Esophagus muscularis mucosa (tissue), 3 donors: ENCODE data around the gene AZGP1.

Experiments
- EP300 ChIP-seq: sonication (generic); formaldehyde crosslinking; IDR thresholded peaks from one replicate; pipeline ENCODE4 v1.6.1; 2017; ENCODE audit warnings: antibody characterized with exemption
- POLR2A ChIP-seq: fragments of 450-650 bp; IDR thresholded peaks from one replicate; pipeline ENCODE4 v1.6.1; 2017; ENCODE audit warnings: antibody characterized with exemption, moderate library complexity, mild to moderate bottlenecking, low read depth
- POLR2AphosphoS5 ChIP-seq, 2 donors: sonication (generic); formaldehyde crosslinking; IDR thresholded peaks; one replicate each; pipeline ENCODE4 v1.6.1; 2017; ENCODE audit warnings: antibody characterized with exemption in 2 of 2

GRCh38 chr7:99920149-99920548 is 55.7 kb downstream of the AZGP1 start:
- no peak for TF ChIP-seq POLR2AphosphoS5 (IDR thresholded peaks at IDR 0.05)
- no peak for TF ChIP-seq EP300
- no peak for TF ChIP-seq POLR2A
